Measurements from ENCODE around the gene CLDN14.

- TF ChIP-seq GATA2 (IDR thresholded peaks at IDR 0.05; ENCODE audit: low read depth, low read length) (no peak), GATA3 (IDR thresholded peaks at IDR 0.05; ENCODE audit: low read depth, low read length) (no peak)
These were observed 6.3 kb upstream of the CLDN14 start for GRCh38 chr21:36486246-36486645.

Measured in SH-SY5Y (cell line).